HFF-Myc (cell line): ENCODE measurements around the gene OTOP2.

Source experiments
- DNase-seq: peaks from one replicate; pipeline ENCODE4 v3.0.0-alpha.2; 2011; ENCODE audit warnings: low read depth; ENCODE audit errors: extremely low read depth
- H3K4me3 ChIP-seq: replicated peaks from 2 replicates; pipeline ENCODE4 v1.5.1; 2011; ENCODE audit warnings: low read depth, mild to moderate bottlenecking, control low read depth, low read length
- TF ChIP-seq, protein P1 (sequence below): IDR thresholded peaks from 2 replicates; pipeline ENCODE4 v1.5.1; 2012; ENCODE audit warnings: mild to moderate bottlenecking, low read depth, low read length, control low read depth; ENCODE audit errors: missing control alignments

Gene OTOP2

DNA sequence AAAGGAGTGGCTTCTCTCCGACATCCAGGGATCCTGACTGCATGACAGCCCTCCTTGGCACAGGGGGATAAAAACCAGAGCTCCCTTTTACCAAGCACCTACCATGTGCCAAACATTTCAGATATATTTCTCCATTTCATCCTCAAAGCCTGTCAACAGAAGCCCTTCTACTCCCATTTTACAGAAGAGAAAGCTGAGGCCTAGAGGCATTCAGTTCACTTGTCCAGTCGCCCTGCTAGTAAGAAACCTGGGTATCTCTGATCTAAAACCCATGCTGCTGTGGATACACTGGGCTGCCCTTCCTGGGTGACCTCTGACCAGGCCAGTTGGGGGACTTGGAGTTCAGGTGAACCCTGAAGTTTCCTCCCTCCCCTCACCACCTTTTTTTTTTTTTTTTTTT, 45.4 kb upstream of the OTOP2 start:
- TF ChIP-seq, protein P1, sequence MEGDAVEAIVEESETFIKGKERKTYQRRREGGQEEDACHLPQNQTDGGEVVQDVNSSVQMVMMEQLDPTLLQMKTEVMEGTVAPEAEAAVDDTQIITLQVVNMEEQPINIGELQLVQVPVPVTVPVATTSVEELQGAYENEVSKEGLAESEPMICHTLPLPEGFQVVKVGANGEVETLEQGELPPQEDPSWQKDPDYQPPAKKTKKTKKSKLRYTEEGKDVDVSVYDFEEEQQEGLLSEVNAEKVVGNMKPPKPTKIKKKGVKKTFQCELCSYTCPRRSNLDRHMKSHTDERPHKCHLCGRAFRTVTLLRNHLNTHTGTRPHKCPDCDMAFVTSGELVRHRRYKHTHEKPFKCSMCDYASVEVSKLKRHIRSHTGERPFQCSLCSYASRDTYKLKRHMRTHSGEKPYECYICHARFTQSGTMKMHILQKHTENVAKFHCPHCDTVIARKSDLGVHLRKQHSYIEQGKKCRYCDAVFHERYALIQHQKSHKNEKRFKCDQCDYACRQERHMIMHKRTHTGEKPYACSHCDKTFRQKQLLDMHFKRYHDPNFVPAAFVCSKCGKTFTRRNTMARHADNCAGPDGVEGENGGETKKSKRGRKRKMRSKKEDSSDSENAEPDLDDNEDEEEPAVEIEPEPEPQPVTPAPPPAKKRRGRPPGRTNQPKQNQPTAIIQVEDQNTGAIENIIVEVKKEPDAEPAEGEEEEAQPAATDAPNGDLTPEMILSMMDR = no peak
- H3K4me3 ChIP-seq = no peak overlapping the region
- DNase-seq = no peak

DNA sequence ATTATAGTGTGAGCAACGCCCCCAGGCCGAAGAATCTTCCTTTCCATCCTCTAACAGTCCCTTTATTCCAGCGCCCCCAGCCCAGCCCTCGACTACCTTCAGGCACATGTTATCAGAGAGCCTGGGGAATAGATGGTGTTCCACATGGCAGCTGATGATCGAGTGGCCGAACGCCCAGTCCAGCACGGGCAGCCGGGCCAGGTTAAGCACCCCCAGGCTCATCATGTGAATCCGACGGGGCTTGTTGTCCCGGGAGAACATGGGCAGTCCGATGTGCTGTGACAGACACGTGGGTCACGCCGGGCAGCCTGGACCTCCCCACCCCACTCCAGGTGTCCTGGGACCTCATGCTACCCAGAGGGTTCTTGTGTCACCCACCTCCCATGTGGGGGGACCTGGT, 44.8 kb upstream of the OTOP2 start:
- TF ChIP-seq, protein P1 = no peak
- H3K4me3 ChIP-seq = no peak overlapping the region
- no peak for DNase-seq

DNA sequence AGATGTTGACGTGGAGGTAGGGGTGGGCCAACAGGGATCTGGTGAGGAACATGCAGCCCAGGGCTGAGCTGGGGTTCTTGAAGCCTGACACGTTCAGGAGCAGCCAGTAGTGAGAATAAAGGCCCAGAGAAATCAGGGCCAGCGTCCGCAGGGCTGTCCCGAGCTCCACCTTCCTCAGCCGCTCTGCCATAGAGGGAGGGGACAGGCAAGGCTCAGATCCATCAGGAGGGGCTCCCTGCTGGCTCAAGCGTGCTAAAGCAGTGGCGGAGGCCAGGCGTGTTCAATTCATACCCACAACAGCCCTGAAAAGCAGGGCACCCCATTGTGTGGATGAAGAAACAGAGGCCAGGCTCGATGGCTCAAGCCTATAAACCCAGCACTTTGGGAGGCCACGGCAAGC, 43.0 kb upstream of the OTOP2 start:
- no peak for DNase-seq
- TF ChIP-seq, protein P1 = no peak
- H3K4me3 ChIP-seq = no peak overlapping the region

DNA sequence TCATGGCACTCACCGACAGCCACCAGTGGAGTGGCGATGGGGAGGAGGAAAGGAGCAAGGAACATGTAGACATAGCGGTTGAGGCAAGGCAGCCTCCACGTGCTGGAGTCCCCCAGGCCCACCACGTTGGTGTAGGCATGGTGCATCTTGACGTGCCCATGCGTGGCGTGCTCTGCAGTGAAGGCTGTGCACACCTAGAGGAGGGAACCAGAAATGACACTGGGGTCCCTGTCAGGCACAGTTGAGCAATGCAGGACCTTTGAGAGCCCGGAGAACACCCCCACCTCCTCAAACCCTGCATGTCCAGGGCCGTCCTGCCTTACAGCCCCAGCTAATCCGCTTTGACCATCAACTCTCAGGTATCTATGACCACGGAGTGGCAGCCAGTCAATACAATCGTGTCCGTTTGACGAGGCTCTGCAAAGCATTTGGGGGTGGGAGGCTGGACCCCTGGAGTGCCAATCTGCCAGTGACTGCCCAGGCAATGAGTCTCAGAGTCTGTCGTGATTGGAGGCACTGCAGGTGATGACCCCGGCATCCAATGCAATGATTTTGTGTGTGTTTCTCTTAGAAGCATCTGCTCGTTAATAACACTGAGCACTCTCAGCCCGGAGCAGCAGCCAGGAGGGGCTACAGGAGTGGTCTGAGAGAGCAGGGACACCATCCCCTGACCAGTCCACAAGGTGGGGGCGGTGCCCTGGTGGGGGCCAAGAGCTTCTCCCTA, 41.4 kb upstream of the OTOP2 start:
- H3K4me3 ChIP-seq = no peak overlapping the region
- TF ChIP-seq, protein P1 = no peak
- DNase-seq = no peak

DNA sequence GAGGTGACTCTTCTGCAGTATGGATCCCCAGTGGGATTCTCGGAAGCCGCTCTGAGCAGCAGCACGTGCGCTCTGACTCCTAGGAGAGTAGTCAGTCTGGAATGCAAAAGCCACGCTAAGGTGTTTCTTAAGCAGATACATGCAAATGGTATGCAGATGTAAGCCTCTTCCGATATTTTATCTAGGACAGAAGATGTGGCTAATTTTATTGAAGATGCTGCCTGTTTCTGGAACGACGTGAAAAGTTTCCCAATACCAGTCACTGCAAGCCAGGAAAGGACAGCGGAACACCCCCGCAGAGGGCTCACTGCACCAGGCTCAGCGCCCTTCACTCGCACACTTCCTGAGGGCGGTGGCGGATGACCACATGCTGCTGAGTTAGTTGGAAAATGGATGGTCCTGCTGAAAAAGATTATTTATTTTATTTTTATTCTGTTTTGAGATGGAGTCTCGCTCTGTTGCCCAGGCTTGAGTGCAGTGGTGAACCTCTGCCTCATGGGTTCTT, 40.8 kb upstream of the OTOP2 start:
- TF ChIP-seq, protein P1 = no peak
- DNase-seq = no peak
- H3K4me3 ChIP-seq = no peak overlapping the region

DNA sequence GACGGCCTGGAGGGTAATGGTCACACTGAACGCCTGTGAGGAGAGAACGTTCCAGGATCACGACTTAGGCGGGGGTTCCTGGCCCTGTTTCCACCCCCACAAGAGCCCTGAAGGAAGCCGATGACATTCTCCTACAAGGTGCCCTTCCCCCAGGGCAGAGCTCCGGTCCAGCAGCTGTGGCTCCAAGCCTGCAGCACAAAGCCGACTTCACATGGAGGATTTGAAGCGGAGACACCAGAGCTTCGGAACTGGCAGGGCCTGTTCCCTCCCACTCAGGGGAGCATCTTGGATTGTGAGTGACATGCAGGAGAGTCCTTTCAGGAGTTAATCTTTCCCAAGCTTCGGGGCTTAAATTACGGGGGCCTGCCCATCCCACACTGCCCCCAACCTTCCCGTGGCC, 35.6 kb upstream of the OTOP2 start:
- TF ChIP-seq, protein P1 = no peak
- no peak overlapping the region for H3K4me3 ChIP-seq
- no peak for DNase-seq

DNA sequence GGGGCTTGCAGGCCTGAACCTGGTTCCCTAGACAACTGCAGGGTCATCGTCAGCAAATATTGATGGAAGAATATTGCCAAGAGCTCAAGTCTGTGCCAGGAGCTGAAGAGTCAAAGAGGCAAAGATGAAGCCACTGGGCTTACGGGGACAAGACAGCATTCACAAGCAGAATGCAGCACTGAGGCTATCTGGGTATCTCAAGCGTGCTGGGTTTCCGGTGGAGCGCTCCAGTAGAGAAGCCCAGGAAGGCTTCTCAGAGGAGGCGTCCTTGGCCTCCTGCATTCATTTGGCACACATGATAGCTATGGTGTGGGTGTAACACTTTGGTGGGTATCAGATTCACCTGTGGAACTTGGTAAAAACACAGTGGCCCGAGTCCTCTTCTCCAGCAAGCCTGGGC, 33.5 kb upstream of the OTOP2 start:
- no peak for DNase-seq
- TF ChIP-seq, protein P1 = no peak
- no peak overlapping the region for H3K4me3 ChIP-seq
